Activated naive CD4-positive, alpha-beta T cell treated with Interleukin-2 at 50 U/mL for 16 hours (primary cell): Measurements from ENCODE around the gene UBAP2L.
"Not testable (repeated sequence)": the region's sequence is repeated elsewhere in the genome, so short reads cannot be mapped to it uniquely, and the experiment has no call there.

ENCODE experiments used
- DNase-seq: peaks from one replicate; pipeline ENCODE4 v3.0.0-alpha.2; 2020

The UBAP2L gene

GRCh38 chr1:154206196-154206595 lies 14.6 kb upstream of the UBAP2L start, which contains the start of gene CFAP141:
Gene CFAP141 (minus strand): TSS chr1:154206333. CDS start chr1:154206307, 26 bp downstream.
- peak; percentile 24 for DNase-seq

DNA sequence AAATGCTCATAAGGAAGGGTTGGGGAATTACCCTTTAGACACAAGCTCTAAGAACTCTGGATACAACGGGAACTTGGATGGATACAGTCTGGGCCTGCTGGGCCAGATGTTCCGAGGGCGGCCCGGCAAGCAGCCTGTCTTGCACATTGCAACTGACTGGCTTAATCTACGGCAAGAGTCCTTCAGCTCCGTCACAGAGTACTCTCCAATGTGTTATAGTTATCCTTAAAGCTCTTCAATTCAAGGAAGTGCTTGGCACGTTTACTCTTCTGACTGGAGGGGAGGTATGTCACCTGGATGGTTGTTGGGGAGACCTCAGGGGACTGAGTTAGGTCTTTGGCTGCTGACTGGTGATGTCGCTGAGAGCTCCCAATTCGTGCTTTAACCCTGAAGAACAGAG lies 13.5 kb upstream of the UBAP2L start:
- no peak for DNase-seq

- no peak for DNase-seq
Measured at GRCh38 chr1:154208677-154209388, 11.9 kb upstream of the UBAP2L start.

GRCh38 chr1:154212083-154212482 lies 8.7 kb upstream of the UBAP2L start:
- DNase-seq, result no peak

- no peak for DNase-seq
Measured at GRCh38 chr1:154213274-154213673, 7.5 kb upstream of the UBAP2L start.

DNA sequence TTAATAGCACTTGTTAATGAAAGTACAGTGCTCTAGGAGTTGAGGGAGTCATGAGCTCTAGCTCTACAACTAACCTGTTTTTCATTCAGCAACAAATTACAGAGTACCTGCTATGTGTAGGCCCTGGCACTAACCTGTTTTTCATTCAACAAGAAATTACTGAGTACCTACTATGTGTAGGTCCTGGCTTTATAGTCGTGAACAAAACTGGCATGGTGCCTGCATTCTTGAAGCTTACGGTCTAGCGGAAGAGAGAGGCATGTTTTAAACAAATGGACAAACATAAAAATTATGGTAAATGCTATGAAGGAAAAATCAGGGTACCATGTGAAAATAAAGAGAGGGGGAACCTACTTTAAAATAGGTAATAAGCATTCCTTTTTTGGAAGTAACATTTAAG lies 2.2 kb upstream of the UBAP2L start:
- no peak for DNase-seq

DNA sequence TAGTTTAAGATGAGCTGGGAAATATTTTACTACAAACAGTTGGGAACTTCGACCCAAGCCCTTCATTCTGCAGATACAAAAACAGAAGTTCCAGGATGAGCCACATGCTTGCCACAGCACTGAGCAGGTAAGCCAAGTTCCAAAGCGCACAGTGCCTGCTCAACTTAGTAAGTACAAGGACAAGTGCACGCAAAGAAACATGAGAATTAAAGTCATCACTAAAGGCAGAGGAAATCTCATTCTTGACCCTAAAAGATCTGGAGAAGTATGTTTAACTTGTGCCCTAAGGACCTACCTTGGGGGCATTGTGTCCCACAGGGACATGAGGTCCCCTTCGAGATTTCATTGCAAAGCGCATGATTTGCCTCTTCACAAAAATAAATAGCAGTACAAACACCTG lies 1.2 kb upstream of the UBAP2L start:
- DNase-seq, result no peak

- DNase-seq, result no peak
Measured at GRCh38 chr1:154220970-154221277, 169 bp downstream of the UBAP2L start.

DNA sequence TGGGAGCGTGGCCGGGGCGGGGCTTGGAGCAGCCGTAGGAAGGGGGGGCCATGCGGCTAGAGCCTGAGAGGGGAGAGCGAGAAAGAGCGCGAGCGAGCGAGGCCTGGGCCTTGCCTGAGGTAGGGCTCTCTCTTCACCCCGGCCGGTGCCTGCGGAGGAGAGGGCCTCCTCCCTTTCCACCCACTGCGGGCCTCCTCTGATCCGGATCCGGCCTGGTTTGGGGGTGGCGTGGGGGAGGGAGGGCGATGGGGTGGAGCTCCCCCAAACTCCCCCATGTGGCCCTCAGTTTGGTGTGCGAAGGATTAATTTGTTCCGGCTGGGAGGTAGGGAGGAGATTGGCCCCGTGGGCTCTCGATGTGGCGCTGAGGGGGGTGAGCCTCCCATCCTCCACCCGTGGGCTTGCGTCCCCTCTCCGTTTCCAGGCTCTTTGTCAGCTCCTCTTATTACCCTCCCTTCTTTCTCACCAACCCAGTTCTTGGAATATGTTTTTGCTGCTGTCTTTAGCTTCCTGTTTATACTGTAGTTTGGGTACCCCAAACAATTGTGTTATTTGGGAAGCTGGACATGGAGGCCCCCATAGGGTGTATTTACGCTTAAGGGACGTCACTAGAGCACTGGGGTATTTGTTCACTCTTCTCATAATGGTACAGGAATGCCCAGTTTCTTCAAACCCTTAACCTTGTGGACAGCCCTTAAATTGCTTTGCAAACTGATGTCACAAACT lies 685 bp downstream of the UBAP2L start:
- DNase-seq, result peak; percentile 77

DNA sequence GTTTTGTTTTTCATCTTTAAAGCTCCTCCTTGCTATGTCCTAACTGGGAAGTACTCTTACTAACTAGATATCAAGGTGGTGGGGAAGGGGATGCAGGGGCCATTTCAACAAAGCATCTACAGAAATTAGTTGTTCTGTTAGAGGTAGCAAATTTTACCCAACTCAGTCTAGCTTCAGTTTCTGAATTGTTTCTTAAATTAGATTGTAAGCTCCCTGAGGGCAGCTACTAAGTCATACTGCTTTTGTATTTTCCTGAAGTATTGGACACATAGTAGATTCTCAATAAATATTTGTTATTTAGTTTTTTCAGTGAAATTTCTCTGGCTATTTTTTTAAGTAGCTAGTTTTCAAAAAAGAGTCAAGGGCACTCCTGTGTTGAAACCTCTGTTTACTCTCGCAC lies 1.8 kb downstream of the UBAP2L start:
- no peak for DNase-seq

GRCh38 chr1:154222918-154223317 lies 2.2 kb downstream of the UBAP2L start:
- no peak for DNase-seq

- no peak for DNase-seq
Measured at GRCh38 chr1:154223621-154224020, 2.9 kb downstream of the UBAP2L start.

DNA sequence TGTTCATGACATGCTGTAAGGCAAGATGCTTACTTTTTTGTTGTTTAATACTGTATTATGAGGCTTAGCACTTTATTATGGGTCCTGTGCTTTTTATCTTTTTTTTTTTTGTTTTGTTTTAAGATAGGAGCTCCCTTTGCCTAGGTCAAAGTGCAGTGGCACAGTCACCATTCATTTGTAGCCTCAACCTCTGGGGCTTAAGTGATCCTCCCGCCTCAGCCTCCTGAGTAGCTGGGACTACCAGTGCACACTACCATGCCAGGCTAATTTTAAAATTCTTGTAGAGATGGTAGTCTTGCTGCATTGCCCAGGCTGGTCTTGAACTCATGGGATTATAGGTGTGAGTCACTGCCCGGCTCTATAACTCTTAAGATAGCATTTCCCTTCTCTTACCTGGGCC lies 4.6 kb downstream of the UBAP2L start:
- DNase-seq, result no peak

- not testable (repeated sequence) for DNase-seq
Measured at GRCh38 chr1:154231112-154231511, 10.4 kb downstream of the UBAP2L start.

- DNase-seq, result not testable (repeated sequence)
Measured at GRCh38 chr1:154233127-154233526, 12.4 kb downstream of the UBAP2L start.

DNA sequence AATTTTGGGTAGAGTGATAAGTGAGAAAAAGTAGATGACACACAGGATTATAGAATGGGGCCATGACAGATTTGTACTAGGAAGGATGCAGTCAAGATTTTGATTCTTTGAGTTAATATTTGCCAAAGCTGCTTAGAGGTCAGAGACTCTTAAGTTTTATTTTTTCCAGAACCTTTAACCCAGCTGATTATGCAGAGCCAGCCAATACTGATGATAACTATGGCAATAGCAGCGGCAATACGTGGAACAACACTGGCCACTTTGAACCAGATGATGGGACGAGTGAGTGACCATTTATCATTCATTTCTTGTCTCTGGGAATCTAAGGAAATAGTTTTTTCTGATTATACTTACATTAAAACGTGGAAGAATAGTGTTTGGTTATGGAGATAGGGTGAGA lies 16.1 kb downstream of the UBAP2L start:
- no peak for DNase-seq

DNA sequence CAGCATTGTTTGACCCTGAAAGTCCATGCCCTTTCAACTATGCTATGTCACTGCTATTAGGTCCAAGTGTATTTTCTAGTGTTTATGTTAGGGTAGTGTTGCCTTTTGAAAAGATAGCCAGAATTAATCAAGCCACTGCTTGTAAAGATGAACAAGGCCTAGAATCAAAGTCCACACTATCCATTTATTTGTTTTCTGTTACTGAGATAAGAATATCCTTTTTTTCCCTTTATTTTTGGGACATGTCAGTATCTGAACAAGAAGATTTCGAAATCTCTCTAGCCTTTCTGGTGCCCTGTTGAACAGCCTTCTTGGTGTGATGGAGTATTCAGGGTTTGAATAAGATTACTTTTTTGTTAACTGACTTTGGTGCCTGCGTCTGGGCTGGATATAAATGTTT lies 16.7 kb downstream of the UBAP2L start:
- DNase-seq, result no peak

- DNase-seq, result no peak
Measured at GRCh38 chr1:154237880-154238506, 17.2 kb downstream of the UBAP2L start.

DNA sequence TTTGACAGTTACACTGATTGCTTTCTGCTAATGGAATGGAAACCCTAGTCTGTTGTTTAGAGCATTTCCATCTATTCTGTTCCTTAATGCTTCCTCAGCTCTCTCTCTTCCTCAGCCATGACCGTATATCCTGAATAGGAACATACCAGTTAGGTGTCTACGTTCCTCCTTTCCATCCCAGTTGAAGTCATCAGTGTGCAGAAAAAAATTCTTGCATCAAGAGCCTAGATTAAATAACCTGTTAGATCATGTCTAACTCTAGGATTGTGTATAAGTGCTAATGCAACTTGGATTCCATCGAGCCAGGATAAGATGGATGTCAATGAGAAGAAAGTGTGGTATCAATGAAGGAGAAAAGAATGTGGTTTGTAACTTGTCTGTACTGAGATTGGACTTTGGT lies 18.7 kb downstream of the UBAP2L start:
- no peak for DNase-seq

DNA sequence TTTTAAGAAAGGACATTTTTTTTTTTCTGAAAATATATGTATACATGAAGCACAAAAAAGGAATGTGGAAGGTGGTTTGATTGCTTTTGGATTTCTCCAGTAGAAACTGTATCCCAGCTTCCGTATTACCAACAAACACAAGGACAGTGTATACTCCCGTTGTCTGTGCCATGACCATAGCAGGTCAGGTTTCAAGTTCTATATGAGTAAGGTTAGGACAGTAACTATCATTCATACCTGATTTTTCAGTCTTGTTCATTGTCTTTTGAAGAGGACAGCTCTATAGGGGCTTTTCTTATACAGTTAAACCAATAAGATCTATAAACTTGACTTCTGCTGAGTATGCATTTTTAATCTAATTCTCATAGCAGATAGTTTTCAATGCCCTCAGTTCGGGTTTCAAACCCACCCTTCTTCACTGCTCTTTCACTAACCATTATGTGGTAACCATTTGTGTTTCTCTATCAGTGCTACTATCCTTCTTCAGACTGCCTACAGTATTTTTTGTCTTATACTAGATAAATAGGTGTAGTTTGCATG lies 19.6 kb downstream of the UBAP2L start:
- DNase-seq, result no peak

DNA sequence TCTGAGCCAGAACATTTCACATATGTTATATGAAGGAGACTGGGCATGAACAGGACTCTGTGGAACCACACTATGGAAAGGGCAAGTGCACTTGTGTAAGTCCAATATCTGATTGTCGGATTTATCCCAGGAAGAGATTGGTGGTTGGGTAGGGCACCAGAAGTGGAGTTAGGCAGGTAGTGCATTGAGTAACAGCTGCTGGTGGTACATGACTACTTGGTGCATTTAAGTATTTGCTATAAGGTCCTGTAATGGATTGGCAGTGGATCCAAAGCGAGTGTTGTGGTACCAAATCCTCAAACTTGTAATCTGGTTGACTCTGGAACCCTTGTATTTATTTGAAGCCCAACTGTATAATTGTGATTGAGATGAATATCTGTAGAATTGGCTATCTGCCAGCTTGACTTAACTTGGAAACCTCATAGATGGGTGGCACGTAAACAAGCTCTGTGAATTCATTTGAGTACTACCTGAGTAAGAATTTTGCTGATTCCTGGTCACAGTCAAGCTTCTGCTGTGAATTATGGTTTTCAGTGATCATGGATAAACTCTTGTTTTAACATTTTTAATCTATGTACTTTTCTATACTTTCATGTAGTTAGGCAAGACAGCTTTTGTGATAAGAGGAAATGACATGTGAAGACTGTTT lies 21.1 kb downstream of the UBAP2L start:
- DNase-seq, result no peak

- no peak for DNase-seq
Measured at GRCh38 chr1:154253671-154254070, 32.9 kb downstream of the UBAP2L start.

DNA sequence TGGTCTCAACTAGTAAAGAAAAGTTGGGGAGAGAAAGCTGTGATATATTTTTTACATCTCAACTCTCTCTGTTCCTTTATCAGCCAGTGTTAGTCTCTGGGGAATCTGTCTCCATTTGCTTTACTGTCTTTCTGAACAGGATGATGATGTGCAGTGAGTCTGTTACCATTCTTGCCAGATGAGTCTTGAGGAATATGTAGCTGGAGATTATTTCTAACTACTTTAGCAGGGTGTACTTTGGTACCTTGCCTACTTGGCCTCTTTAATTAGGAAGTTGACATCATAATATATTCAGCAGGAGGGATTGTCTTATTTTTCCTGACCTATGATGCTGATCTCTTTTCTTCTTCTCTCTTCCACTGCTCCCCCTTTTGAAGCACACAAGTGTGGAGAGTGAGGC lies 35.9 kb downstream of the UBAP2L start:
- DNase-seq, result no peak

- DNase-seq, result no peak
Measured at GRCh38 chr1:154258784-154259183, 38.0 kb downstream of the UBAP2L start.
